ENCODE data around the gene CCDC201.
"Not testable (repeated sequence)": the region's sequence is repeated elsewhere in the genome, so short reads cannot be mapped to it uniquely, and the experiment has no call there.

Gene CCDC201

GRCh38 chr7:45874408-45875131 lies 1.7 kb upstream of the CCDC201 start:
- DNase-seq: no peak

GRCh38 chr7:45873355-45873754 lies 473 bp upstream of the CCDC201 start:
- DNase-seq: no peak

DNA sequence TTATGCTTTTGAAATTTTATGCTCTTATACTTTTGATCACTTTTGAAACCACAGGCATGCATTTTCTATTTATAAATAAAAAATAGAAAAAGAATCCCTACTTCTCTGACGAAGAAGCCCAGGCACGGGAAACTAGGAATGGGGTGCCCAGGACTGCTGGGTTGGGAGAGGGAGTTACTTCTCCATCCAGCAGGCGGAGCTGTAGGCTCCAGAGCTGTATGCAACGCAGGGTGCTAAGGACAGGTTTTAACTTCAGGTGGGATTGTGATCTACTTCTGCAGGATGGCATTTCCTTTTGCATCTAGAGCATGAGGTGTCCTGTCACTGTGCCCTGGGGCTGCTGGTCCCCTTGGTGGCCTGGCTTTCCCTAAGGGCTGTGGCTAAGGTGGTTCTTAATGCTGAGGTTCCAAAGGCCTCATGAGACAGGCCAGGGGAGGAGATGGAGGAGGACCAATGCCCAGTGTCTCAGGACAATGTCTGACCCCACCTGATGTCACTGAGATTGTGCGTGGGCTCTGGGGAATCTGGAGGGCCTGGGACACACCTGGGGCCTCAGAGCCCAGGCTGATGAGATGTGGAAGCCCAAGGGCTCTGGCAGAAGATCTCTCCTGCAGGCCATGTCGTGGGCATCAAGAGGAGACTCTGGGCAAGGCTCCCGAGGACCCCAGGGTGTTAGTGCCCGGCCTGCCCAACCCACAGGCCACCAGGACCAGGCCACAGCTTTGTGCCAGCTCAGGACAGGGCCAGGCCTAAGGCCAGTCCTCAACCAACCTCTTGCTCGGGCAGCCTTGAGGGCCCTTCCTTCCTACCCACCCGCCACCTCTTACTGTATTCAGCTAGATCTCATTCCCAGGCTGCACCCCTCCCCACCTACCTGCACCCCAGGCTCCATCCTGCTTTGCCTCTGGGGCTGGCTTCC lies 507 bp downstream of the CCDC201 start:
- DNase-seq: no peak

GRCh38 chr7:45869426-45869825 lies 3.5 kb downstream of the CCDC201 start:
- no peak for DNase-seq

- no peak for DNase-seq
Observed at GRCh38 chr7:45867471-45867870, 5.4 kb downstream of the CCDC201 start.

GRCh38 chr7:45865594-45866410 lies 7.1 kb downstream of the CCDC201 start:
- no peak for DNase-seq

DNA sequence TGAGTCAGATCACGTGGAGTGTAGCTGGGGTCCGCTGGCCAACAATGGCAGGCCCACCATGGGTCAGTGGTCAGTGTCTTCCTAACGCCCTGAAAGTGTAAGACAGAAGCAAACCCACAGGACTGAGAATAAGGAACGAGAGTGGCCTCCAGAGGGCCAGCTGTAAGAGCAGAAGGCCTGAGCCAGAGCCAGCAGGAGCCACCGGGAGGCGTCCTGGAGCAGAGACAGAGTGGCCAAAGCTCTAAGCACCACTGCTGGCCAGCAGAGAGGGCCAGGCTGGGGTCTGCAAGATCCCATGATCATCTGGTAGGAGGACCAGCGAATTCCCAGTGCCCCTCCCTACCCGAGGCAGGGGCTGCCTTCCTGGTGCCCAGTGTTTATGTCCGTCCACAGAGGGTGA lies 9.2 kb downstream of the CCDC201 start:
- no peak for DNase-seq

GRCh38 chr7:45856888-45857287 lies 16.0 kb downstream of the CCDC201 start:
- DNase-seq: not testable (repeated sequence)

GRCh38 chr7:45855680-45856079 lies 17.2 kb downstream of the CCDC201 start:
- not testable (repeated sequence) for DNase-seq

DNA sequence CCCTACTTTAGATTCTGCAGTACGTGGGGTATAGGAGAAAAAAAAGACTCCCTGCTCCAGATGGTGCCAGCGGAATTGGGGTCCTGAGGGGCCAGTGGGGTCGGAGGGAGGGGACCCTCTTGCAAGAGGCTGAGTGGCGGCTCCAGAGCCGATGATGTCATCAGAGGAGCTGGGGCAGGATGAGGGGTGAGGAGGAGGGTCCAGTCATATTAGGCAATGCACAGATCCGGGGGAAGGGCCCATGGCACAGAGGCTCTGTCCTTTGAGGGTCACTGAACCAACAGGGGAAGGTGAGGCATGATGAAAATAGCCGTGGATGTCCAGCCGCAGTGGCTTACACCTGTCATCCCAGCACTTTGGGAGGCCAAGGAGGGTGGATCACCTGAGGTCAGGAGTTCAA lies 19.4 kb downstream of the CCDC201 start:
- DNase-seq: not testable (repeated sequence)

DNA sequence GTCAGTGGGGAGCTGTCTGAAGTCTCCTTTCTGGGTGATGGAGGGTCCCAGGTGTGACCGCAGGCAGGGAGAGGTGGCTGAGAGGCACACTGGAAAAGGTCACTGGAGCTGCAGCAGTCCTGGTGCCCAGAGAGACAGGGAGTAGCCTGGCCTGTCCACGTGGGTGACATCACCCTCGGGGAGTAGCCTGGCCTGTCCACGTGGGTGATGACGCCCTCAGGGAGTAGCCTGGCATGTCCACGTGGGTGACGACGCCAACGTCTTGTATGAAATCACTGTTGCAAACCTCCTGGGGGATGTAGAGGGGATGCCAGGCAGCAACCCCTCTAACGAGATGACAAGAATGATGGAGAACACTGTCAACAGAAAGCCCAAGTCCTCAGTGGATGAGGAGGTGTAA lies 19.9 kb downstream of the CCDC201 start:
- DNase-seq: not testable (repeated sequence)

GRCh38 chr7:45848734-45849133 lies 24.1 kb downstream of the CCDC201 start:
- not testable (repeated sequence) for DNase-seq

DNA sequence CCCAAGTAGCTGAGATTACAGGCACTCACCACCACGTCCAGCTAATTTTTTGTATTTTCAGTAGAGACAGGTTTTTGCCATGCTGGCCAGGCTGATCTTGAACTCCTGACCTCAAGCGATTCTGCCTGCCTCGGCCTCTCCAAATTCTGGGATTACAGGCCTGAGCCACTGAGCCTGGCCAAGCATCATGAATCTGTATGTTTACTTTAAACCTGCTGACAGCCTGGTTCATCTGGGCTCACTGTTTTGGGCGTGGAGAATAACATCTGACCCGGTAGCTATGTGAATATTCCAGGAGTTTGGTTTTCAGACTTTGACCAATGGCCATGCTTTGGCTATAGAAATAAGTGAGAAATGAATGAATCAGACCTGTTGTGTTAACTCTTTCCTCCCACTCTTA lies 26.3 kb downstream of the CCDC201 start:
- DNase-seq: not testable (repeated sequence)

DNA sequence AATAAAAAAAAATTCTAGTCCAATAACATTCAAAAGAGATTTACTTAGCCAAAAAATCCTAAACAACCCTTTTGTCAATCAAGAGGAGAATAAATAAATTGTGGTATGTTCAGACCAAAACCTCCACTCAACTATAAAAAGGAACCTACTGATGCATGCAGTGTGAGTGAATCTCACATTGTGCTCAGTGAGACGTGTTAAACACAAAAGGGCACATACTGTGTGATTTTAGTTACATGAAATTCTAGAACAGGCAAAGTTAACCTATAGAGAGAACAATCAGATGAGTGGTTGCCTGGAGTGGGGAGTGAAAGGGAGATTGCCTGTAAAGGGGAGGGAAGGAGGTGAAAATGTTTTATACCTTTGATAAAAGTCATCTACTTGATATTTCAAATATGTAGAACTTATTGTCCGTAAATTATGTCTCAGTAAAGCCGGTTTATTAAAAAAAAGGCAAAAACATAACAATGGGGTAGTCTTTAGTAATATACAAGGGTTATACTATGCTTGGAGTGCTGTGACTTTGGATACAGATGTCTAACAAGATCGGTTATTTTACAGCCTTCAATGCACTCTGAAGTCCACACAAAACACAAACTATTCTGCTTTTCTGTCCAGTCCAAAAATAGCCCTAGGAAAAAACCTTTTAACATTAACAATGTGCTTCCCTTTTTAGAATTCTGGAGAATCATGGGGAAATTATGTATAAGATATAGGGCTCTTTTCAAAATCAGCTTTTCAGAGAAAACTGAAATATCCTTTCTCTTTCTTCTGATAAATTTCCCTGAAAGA lies 30.8 kb downstream of the CCDC201 start:
- not testable (repeated sequence) for DNase-seq

GRCh38 chr7:45838852-45839251 lies 34.0 kb downstream of the CCDC201 start:
- not testable (repeated sequence) for DNase-seq

- not testable (repeated sequence) for DNase-seq
Observed at GRCh38 chr7:45832433-45833177, 40.3 kb downstream of the CCDC201 start.

- DNase-seq: not testable (repeated sequence)
Observed at GRCh38 chr7:45829846-45830245, 43.0 kb downstream of the CCDC201 start.

- not testable (repeated sequence) for DNase-seq
Observed at GRCh38 chr7:45827731-45828130, 45.2 kb downstream of the CCDC201 start.

DNA sequence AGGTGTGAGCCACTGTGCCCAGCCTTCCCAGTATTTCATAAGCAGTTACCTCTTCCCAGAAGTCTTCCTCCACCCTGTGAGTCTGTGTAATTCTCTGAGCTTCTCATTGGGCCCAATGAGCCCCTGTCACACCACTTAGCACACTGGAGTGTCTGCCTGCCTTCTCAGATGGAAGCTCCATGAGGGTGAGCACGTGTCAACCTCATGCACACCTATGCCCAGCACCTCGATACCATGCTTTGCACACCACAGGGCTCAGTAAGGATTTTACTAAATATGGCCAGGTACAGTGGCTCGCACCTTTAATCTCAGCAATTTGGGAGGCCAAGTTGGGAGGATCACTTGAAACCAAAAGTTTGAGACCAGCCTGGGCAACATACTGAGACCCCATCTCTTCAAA lies 46.3 kb downstream of the CCDC201 start:
- not testable (repeated sequence) for DNase-seq

GRCh38 chr7:45818763-45819162 lies 54.1 kb downstream of the CCDC201 start:
- not testable (repeated sequence) for DNase-seq

Measured in hypothalamus (tissue), 51 donors.